Large intestine (tissue), 3 donors: ENCODE results near the gene ERO1B. TPM values are rescaled to one million over a fixed set of nuclear protein-coding genes. Genes with fewer than 3 reads are reported as not detected.
"Not testable (repeated sequence)": the region's sequence is repeated elsewhere in the genome, so short reads cannot be mapped to it uniquely, and the experiment has no call there.

ENCODE experiments used
- DNase-seq, 2 donors: peaks; one replicate each; pipeline versions ENCODE4 v3.0.0 to v3.0.0-alpha.2; 2013
- H3K27ac ChIP-seq: one replicate; pipeline ENCODE4 v1.5.1; 2013; ENCODE audit warnings: low read length
- H3K27me3 ChIP-seq: 2 replicates; pipeline ENCODE4 v1.6.1; 2013; ENCODE audit warnings: low read length; ENCODE audit not compliant: control insufficient read depth, insufficient read depth
- H3K36me3 ChIP-seq: 2 replicates; pipeline ENCODE4 v1.6.1; 2013; ENCODE audit warnings: low read length; ENCODE audit not compliant: control insufficient read depth, insufficient read depth
- H3K4me1 ChIP-seq: one replicate; pipeline ENCODE4 v1.6.1; 2013; ENCODE audit warnings: low read length; ENCODE audit not compliant: control insufficient read depth, insufficient read depth
- H3K4me3 ChIP-seq: one replicate; pipeline ENCODE4 v1.5.1; 2013; ENCODE audit warnings: low read length
- H3K9me3 ChIP-seq: one replicate; pipeline ENCODE4 v1.6.1; 2013; ENCODE audit warnings: mild to moderate bottlenecking, low read depth, low read length, moderate library complexity; ENCODE audit not compliant: control insufficient read depth
- WGBS: methylation state at CpG from one replicate; pipeline ENCODE4 v1.1.5; 2013; ENCODE audit warnings: low lambda C conversion rate; ENCODE audit not compliant: insufficient coverage; 5-methylcytosine and 5-hydroxymethylcytosine counted together
- polyA plus RNA-seq: library from polyadenylated mRNA; unstranded; fragments of 120-200 nt; gene quantifications from one replicate; pipeline ENCODE4 v1.2.1, GENCODE V29; 2013

Gene ERO1B
- polyA plus RNA-seq, 1 donor = 10.8 TPM

DNA sequence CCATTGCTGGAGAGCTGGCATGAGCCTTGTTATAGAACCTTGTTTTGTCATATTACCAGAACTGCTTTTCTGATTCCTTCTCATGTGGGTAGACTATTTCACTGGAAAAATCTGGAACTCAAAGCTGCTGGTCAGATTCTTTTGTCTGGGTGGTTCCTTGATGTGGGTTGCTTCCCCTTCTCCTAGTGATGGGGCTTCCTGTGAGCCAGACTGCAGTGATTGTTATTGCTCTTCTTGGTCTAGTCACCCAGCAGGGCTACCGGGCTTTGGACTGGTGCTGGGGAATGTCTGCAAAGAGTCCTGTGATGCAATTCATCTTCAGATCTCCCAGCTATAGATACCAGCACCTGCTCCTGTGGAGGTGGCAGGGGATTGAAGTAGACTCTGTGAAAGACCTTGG lies 80.0 kb downstream of the ERO1B start:
- Histone ChIP-seq H3K27me3 (no peaks in the 10 kb centered on the region), H3K27ac (no peak overlapping the region), H3K4me1 (no peaks in the 10 kb centered on the region), H3K36me3 (peaks cover 6% of the 10 kb centered on the region), H3K9me3 (peaks cover 5% of the 10 kb centered on the region), H3K4me3 (no peak overlapping the region)
- DNase-seq = no peak
- no CpG with 5 or more reads among the region's 1 CpG for WGBS

DNA sequence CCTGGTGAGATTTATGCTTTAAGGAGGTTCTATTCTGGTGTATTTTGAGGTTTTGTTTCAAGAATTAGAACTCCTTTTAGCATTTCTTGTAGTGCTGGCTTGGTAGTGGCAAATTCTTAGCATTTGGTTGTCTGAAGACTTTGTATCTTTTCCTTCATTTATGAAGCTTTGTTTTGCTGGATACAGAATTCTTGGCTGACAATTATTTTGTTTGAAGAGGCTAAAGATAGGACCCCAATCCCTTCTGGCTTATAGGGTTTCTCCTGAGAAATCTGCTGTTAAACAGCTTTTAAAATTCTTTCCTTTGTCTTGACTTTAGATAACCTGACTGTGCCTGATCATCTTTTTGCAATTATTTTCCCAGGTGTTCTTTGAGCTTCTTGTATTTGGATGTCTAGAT lies 80.8 kb downstream of the ERO1B start:
- Histone ChIP-seq H3K4me1 (no peaks in the 10 kb centered on the region), H3K27me3 (no peaks in the 10 kb centered on the region), H3K9me3 (peaks cover 5% of the 10 kb centered on the region), H3K4me3 (no peak overlapping the region), H3K27ac (no peak overlapping the region), H3K36me3 (peaks cover 6% of the 10 kb centered on the region)
- DNase-seq = no peak

DNA sequence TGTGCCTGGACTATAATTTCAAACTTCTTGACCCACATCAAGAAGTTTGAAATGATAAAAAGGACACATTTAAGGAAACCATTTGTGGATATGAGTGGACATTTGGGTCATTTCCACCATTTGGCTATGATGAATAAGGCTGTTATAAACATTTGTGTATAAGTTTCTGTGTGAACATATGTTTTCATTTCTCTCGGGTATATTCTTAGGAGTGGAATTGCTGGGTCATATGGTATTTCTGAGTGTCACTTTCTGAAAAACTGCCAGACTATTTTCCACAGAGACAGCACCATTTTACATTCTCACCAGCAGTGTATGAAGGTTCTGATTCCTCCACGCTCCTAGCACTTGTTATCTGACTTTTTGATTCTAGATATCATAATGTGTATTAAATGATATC lies 88.6 kb downstream of the ERO1B start:
- no peaks in the 10 kb centered on the region for H3K27me3 ChIP-seq
- H3K9me3 ChIP-seq = no peaks in the 10 kb centered on the region
- H3K27ac ChIP-seq = no peak overlapping the region
- peaks cover 2% of the 10 kb centered on the region for H3K36me3 ChIP-seq
- 83% methylated on average over 1 of the region's 2 CpGs for WGBS
- H3K4me1 ChIP-seq = no peaks in the 10 kb centered on the region
- no peak for DNase-seq
- no peak overlapping the region for H3K4me3 ChIP-seq

- no CpG with 5 or more reads among the region's 1 CpG for WGBS
- not testable (repeated sequence) for H3K4me3 ChIP-seq, DNase-seq, H3K4me1 ChIP-seq, H3K27ac ChIP-seq, H3K36me3 ChIP-seq, H3K9me3 ChIP-seq, H3K27me3 ChIP-seq
Measured at GRCh38 chr1:236188084-236188483, 93.7 kb downstream of the ERO1B start.

DNA sequence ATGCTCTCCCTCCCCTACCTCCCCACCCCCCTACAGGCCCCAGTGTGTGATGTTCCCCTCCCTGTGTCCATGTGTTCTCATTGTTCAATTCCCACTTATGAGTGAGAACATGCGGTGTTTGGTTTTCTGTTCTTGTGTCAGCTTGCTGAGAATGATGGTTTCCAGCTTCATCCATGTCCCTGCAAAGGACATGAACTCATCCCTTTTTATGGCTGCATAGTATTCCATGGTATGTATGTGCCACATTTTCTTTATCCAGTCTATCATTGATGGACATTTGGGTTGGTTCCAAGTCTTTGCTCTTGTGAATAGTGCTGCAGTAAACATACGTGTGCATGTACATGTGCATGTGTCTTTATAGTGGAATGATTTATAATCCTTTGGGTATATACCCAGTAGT lies 95.3 kb downstream of the ERO1B start:
- no CpG with 5 or more reads among the region's 2 CpGs for WGBS
- not testable (repeated sequence) for H3K9me3 ChIP-seq, DNase-seq, H3K36me3 ChIP-seq, H3K27ac ChIP-seq, H3K4me3 ChIP-seq, H3K4me1 ChIP-seq, H3K27me3 ChIP-seq

DNA sequence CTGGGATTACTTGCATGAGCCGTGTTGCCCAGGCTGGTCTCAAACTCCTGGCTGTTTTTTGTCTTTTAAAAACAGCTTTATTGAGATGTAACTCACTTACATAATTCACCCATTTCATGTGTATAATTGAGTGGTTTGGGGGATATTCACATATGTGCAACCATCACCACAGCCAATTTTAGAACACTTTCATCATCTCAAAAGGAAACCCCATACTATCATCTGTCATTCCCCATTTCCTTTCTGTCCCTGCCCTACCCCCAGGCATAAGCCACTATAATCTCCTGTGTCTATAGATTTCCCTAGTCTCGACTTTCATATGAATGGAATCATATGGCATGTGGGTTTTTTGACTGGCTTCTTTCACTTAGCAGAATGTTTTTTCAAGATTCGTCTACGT lies 96.1 kb downstream of the ERO1B start:
- Histone ChIP-seq H3K4me3 (no peak overlapping the region), H3K9me3 (no peaks in the 10 kb centered on the region), H3K27me3 (no peaks in the 10 kb centered on the region), H3K4me1 (no peaks in the 10 kb centered on the region), H3K36me3 (peaks cover 2% of the 10 kb centered on the region), H3K27ac (no peak overlapping the region)
- no peak for DNase-seq
- whole genome bisulfite sequencing = 83% methylated on average over 1 of the region's 4 CpGs

- no peak for DNase-seq
- 96% methylated on average over 3 of the region's 3 CpGs for WGBS
- Histone ChIP-seq H3K36me3 (peaks cover 2% of the 10 kb centered on the region), H3K9me3 (no peaks in the 10 kb centered on the region), H3K4me3 (no peak overlapping the region), H3K4me1 (no peaks in the 10 kb centered on the region), H3K27me3 (no peaks in the 10 kb centered on the region), H3K27ac (no peak overlapping the region)
Measured at GRCh38 chr1:236181059-236181458, 100.7 kb downstream of the ERO1B start.

DNA sequence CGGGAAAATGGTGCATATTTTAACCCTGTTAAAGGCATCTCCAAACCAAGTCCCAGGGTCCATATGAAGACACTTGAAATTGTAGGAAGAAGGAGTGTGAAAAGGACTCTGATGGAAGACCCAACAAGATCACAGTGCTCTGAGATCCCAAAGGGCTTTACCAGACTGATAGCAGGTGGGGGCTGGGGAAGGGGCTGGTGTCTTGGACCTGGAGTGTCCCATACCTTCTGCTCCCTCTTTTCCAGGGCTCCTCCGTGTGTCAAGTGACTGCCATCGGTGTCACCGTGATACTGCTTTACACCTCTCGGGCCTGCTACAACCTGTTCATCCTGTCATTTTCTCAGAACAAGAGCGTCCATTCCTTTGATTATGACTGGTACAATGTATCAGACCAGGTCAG lies 102.1 kb downstream of the ERO1B start:
- no peaks in the 10 kb centered on the region for H3K27me3 ChIP-seq
- DNase-seq = no peak
- no peak overlapping the region for H3K27ac ChIP-seq
- WGBS = 80% methylated on average over 1 of the region's 6 CpGs
- H3K9me3 ChIP-seq = no peaks in the 10 kb centered on the region
- no peaks in the 10 kb centered on the region for H3K4me1 ChIP-seq
- H3K36me3 ChIP-seq = peaks cover 2% of the 10 kb centered on the region
- no peak overlapping the region for H3K4me3 ChIP-seq

DNA sequence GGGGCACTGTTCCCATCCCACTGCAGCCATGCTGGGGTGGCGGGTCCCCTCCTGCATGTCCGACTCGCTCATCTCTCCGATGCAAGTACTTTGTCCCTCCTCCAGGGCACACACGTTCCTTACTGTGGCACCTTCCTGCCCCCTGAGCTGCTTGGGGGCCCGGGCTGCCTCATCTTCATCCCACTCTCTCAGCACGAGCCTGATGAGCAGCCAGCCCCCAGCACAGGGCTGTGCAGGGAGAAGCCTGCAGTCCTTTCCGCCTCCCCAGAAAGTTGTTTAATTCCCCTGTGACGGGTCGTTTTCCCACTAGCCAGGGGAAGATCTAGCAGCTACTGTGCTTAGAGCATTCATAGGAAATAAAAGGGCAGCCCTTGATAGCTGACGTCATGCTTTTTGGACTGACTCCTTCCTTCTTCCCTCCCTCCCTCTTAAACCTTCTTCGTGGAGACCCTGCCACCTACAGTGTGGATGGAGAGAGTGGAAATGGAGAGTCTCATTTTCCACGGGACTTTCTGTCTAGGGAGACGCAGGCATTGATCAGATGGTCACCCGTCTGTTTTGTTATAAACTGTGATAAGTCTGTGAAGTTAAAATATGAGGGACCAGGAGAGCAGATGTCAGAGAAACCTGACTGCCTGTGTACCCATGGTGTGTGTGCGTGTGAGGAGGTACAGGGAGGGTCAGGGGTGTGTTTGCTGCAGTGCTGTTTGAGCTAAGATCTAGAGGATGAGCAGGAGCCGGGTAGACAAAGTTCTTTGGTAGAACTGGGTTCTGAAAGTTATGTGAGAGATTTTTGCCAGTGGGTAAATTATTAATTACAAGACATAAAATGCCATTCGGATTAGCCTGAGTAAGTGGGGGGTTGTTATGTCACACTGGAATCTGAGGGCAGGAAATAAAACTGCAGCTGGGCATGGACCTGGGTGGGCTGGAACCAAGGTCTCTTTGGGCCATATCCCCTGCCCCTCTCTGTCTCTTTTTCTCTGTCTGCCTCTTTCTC lies 105.1 kb downstream of the ERO1B start:
- no peak for DNase-seq
- H3K27me3 ChIP-seq = no peaks in the 10 kb centered on the region
- no peaks in the 10 kb centered on the region for H3K4me1 ChIP-seq
- no peaks in the 10 kb centered on the region for H3K9me3 ChIP-seq
- peaks cover 2% of the 10 kb centered on the region for H3K36me3 ChIP-seq
- H3K27ac ChIP-seq = no peak overlapping the region
- 80% methylated on average over 1 of the region's 18 CpGs for WGBS
- H3K4me3 ChIP-seq = no peak overlapping the region

- Histone ChIP-seq H3K9me3 (no peaks in the 10 kb centered on the region), H3K4me1 (no peaks in the 10 kb centered on the region), H3K4me3 (no peak overlapping the region), H3K36me3 (no peaks in the 10 kb centered on the region), H3K27me3 (no peaks in the 10 kb centered on the region), H3K27ac (no peak overlapping the region)
- DNase-seq = no peak
- WGBS = 80% methylated on average over 1 of the region's 12 CpGs
Measured at GRCh38 chr1:236175642-236176336, 106.0 kb downstream of the ERO1B start.
